Measurements from ENCODE around the gene CBY1. TPM values are rescaled to one million over a fixed set of nuclear protein-coding genes. Genes with fewer than 3 reads are reported as not detected.

The CBY1 gene
- total RNA-seq, 1 donor from 2014 or later = 25.0 TPM

DNA sequence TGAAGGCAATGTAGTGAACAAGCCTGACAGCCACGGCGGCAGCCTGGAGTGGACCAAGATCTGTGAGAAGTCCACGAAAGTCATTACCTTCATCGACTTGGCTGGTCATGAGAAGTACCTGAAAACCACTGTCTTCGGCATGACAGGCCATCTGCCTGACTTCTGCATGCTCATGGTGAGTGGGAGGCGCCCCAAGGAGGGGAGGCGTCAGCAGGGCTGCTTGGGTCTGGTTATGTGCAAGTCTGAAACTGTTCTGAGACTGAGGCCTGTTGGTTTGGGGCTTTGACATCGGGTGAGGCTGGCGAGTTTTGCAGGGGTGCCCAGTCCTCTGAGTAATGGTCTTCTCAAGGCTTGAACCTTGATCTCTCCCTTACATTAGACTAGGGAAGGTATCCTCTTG lies 60.4 kb downstream of the CBY1 start:
- no peaks in the 10 kb centered on the region for H3K27me3 ChIP-seq (ENCODE audit: control insufficient read depth, insufficient read depth, low read length)
- H3K4me3 ChIP-seq (ENCODE audit: low read depth, low read length) = no peak overlapping the region
- no peak for DNase-seq (ENCODE audit: low read depth)
- H3K36me3 ChIP-seq (ENCODE audit: control insufficient read depth, insufficient read depth, low read length) = peaks cover 2% of the 10 kb centered on the region
- TF ChIP-seq, protein P1, sequence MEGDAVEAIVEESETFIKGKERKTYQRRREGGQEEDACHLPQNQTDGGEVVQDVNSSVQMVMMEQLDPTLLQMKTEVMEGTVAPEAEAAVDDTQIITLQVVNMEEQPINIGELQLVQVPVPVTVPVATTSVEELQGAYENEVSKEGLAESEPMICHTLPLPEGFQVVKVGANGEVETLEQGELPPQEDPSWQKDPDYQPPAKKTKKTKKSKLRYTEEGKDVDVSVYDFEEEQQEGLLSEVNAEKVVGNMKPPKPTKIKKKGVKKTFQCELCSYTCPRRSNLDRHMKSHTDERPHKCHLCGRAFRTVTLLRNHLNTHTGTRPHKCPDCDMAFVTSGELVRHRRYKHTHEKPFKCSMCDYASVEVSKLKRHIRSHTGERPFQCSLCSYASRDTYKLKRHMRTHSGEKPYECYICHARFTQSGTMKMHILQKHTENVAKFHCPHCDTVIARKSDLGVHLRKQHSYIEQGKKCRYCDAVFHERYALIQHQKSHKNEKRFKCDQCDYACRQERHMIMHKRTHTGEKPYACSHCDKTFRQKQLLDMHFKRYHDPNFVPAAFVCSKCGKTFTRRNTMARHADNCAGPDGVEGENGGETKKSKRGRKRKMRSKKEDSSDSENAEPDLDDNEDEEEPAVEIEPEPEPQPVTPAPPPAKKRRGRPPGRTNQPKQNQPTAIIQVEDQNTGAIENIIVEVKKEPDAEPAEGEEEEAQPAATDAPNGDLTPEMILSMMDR (IDR thresholded peaks at IDR 0.05; ENCODE audit: insufficient read depth, low read length, poor library complexity, severe bottlenecking) = no peak

DNA sequence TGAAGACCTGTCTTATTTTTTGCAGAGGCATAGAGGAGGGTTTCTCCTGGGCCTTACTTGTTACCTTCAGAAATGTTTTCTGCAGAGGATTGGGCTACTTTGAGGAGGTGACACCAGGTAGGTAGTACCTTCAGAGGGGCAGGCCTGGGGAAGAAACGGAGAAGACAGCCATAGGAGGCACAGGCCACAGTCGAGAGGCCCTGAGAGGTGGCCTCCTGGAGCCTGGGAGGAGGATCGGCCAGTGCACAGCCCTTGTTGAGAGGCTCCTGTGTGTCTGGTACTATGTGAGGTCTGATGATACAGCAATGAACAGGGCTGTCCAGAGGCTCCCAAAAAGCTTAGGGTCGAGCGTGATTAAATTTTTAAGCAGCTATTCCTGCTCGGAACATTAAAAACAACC lies 60.8 kb downstream of the CBY1 start:
- TF ChIP-seq, protein P1 (IDR thresholded peaks at IDR 0.05; ENCODE audit: insufficient read depth, low read length, poor library complexity, severe bottlenecking) = no peak
- no peak overlapping the region for H3K4me3 ChIP-seq (ENCODE audit: low read depth, low read length)
- no peak for DNase-seq (ENCODE audit: low read depth)
- H3K27me3 ChIP-seq (ENCODE audit: control insufficient read depth, insufficient read depth, low read length) = no peaks in the 10 kb centered on the region
- H3K36me3 ChIP-seq (ENCODE audit: control insufficient read depth, insufficient read depth, low read length) = peaks cover 2% of the 10 kb centered on the region

DNA sequence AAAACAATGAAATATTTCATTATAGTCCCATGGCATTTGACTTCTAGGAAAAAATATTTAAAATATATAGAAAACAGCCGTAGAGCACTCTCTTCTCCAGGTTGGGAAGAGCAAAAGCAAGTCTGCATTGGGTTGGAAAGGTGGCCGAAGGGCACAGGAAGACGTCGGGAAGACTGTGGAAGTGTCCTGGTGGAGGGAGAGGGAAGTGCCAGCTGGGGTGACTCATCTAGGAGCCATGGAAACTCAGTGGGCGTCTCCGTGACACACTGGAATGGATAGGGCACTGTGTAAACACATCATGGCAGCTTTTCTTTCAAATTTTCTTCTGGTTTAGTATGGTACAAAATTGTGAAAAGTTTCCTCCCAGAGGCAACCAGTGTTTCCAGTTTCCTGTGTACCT lies 62.0 kb downstream of the CBY1 start:
- no peak overlapping the region for H3K4me3 ChIP-seq (ENCODE audit: low read depth, low read length)
- DNase-seq (ENCODE audit: low read depth) = peak; percentile 70
- no peaks in the 10 kb centered on the region for H3K27me3 ChIP-seq (ENCODE audit: control insufficient read depth, insufficient read depth, low read length)
- TF ChIP-seq, protein P1 (IDR thresholded peaks at IDR 0.05; ENCODE audit: insufficient read depth, low read length, poor library complexity, severe bottlenecking) = peak; percentile 78
- H3K36me3 ChIP-seq (ENCODE audit: control insufficient read depth, insufficient read depth, low read length) = peaks cover 2% of the 10 kb centered on the region

- DNase-seq (ENCODE audit: low read depth) = no peak
- H3K36me3 ChIP-seq (ENCODE audit: control insufficient read depth, insufficient read depth, low read length) = peaks cover 2% of the 10 kb centered on the region
- TF ChIP-seq, protein P1 (IDR thresholded peaks at IDR 0.05; ENCODE audit: insufficient read depth, low read length, poor library complexity, severe bottlenecking) = no peak
- H3K4me3 ChIP-seq (ENCODE audit: low read depth, low read length) = no peak overlapping the region
- no peaks in the 10 kb centered on the region for H3K27me3 ChIP-seq (ENCODE audit: control insufficient read depth, insufficient read depth, low read length)
Observed at GRCh38 chr22:38719196-38719595, 62.8 kb downstream of the CBY1 start.

- H3K36me3 ChIP-seq (ENCODE audit: control insufficient read depth, insufficient read depth, low read length) = peaks cover 4% of the 10 kb centered on the region
- TF ChIP-seq, protein P1 (IDR thresholded peaks at IDR 0.05; ENCODE audit: insufficient read depth, low read length, poor library complexity, severe bottlenecking) = no peak
- H3K27me3 ChIP-seq (ENCODE audit: control insufficient read depth, insufficient read depth, low read length) = no peaks in the 10 kb centered on the region
- no peak overlapping the region for H3K4me3 ChIP-seq (ENCODE audit: low read depth, low read length)
- no peak for DNase-seq (ENCODE audit: low read depth)
Observed at GRCh38 chr22:38720350-38720749, 63.9 kb downstream of the CBY1 start.

DNA sequence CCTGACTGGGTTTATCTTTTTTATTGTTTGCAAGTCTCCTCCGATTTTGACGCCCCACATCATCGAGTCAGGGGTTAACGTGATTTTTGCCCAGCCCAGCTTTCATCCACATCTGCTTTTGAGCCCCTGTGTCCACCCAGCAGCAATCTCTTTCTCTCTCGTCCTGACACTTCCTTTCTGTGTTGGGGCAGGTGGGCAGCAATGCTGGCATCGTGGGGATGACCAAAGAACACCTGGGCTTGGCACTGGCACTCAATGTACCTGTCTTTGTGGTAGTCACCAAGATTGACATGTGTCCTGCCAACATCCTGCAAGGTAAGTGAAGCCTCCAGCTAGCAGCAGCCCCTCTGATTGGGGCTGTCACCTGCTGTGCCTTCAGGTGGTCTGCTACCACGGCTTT lies 65.1 kb downstream of the CBY1 start:
- H3K27me3 ChIP-seq (ENCODE audit: control insufficient read depth, insufficient read depth, low read length) = no peaks in the 10 kb centered on the region
- H3K36me3 ChIP-seq (ENCODE audit: control insufficient read depth, insufficient read depth, low read length) = peaks cover 5% of the 10 kb centered on the region
- TF ChIP-seq, protein P1 (IDR thresholded peaks at IDR 0.05; ENCODE audit: insufficient read depth, low read length, poor library complexity, severe bottlenecking) = no peak
- no peak for DNase-seq (ENCODE audit: low read depth)
- H3K4me3 ChIP-seq (ENCODE audit: low read depth, low read length) = no peak overlapping the region
